Muscle of leg (tissue), 11 donors: Measurements from ENCODE around the gene CORO2A. TPM values are rescaled to one million over a fixed set of nuclear protein-coding genes. Genes with fewer than 3 reads are reported as not detected.

Experiments used
- DNase-seq: peaks from one replicate; pipeline ENCODE4 v3.0.0; 2013
- H3K27ac ChIP-seq: one replicate; pipeline ENCODE4 v1.5.1; 2013; ENCODE audit warnings: mild to moderate bottlenecking, low read length, control low read depth
- H3K27me3 ChIP-seq: one replicate; pipeline ENCODE4 v1.6.1; 2013; ENCODE audit warnings: low read length; ENCODE audit not compliant: control insufficient read depth, insufficient read depth
- H3K36me3 ChIP-seq: one replicate; pipeline ENCODE4 v1.6.1; 2013; ENCODE audit warnings: low read length; ENCODE audit not compliant: control insufficient read depth, insufficient read depth
- H3K4me1 ChIP-seq: one replicate; pipeline ENCODE4 v1.6.1; 2013; ENCODE audit warnings: low read length; ENCODE audit not compliant: control insufficient read depth, insufficient read depth
- H3K4me3 ChIP-seq: one replicate; pipeline ENCODE4 v1.5.1; 2013; ENCODE audit warnings: low read length, control low read depth
- H3K9me3 ChIP-seq: replicated peaks from 2 replicates; pipeline ENCODE4 v1.6.1; 2013; ENCODE audit warnings: low read depth, low read length; ENCODE audit not compliant: control insufficient read depth
- WGBS: methylation state at CpG from one replicate; pipeline ENCODE4 v1.1.5; 2013; ENCODE audit warnings: missing lambda C conversion rate; ENCODE audit not compliant: insufficient coverage; 5-methylcytosine and 5-hydroxymethylcytosine counted together
- polyA plus RNA-seq, 8 donors: library from polyadenylated mRNA; unstranded; fragments of 120-200 nt; gene quantifications; one replicate each; pipeline versions ENCODE4 v1.2.1 to v1.2.3, GENCODE V29; 2013; ENCODE audit warnings: inconsistent platforms in 1 of 8, low replicate concordance in 1 of 8; ENCODE audit not compliant: insufficient read length in 8 of 8, insufficient read depth in 1 of 8
- total RNA-seq: library from RNA; stranded (reverse); fragments of 120-200 nt; gene quantifications from one replicate; pipeline ENCODE4 v1.2.4, GENCODE V29; 2013

CORO2A gene
- total and polyA plus RNA-seq, 9 donors, result 0.13 to 1.9 (median 0.36) TPM

DNA sequence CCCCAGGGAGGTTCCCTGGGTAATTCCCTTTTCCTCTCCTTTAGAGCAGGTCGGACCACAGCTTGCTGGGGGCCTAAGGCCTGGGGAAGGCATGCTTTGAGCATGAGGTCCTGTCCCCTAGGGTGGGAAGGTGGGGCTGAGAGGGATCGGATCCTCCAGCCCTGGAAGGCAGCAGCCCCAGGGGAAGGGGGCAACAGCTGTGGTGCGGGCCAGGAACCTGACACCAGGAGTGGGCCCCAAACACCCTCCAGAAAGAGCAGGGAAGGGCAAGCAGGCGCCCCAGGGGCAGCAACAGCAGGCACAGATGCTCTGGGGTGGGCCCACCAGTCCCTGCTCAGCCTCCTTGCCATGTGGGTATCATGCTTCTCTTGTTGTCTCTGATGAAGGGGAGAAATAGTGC is 3.2 kb upstream of the CORO2A start:
- H3K4me1 ChIP-seq, result peaks cover 9% of the 10 kb centered on the region
- no peaks in the 10 kb centered on the region for H3K36me3 ChIP-seq
- WGBS, result 44% methylated on average over 2 of the region's 4 CpGs
- no peaks in the 10 kb centered on the region for H3K9me3 ChIP-seq
- H3K27ac ChIP-seq, result no peak overlapping the region
- H3K4me3 ChIP-seq, result no peak overlapping the region
- H3K27me3 ChIP-seq, result peaks cover 12% of the 10 kb centered on the region
- DNase-seq, result no peak

DNA sequence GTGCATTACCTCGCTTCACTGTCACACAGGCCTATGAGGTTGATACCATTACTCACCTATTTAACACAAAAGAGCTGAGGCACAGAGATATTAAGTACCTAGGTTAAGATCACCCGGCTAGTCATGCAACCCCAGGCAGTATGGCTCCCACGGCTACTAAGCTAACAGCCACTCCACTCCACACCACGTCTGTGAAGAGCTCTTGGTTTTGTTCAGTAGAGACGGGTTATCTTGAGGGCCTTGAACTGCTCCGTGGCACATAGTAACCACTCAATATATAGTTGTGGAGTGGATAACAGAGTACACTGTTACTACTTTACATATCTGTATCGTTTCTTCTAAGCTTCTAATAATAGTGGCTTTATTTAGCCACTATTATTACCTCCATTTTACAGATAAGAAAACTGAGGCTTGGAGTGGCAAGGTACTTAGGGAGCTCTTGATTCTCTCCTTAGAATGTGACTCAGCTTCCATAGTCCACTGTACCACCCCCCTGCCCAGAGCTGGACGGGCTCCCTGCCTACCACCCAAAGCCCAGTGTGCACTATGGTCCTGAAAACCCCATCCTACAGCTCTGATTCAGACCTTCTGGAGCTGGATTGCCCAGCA is 1.0 kb upstream of the CORO2A start:
- peak overlapping the region; percentile 46 for H3K4me3 ChIP-seq
- no peaks in the 10 kb centered on the region for H3K9me3 ChIP-seq
- peaks cover 9% of the 10 kb centered on the region for H3K4me1 ChIP-seq
- H3K27ac ChIP-seq, result no peak overlapping the region
- no peaks in the 10 kb centered on the region for H3K36me3 ChIP-seq
- no peak for DNase-seq
- whole genome bisulfite sequencing, result no CpG with 5 or more reads among the region's 8 CpGs
- peaks cover 14% of the 10 kb centered on the region for H3K27me3 ChIP-seq

DNA sequence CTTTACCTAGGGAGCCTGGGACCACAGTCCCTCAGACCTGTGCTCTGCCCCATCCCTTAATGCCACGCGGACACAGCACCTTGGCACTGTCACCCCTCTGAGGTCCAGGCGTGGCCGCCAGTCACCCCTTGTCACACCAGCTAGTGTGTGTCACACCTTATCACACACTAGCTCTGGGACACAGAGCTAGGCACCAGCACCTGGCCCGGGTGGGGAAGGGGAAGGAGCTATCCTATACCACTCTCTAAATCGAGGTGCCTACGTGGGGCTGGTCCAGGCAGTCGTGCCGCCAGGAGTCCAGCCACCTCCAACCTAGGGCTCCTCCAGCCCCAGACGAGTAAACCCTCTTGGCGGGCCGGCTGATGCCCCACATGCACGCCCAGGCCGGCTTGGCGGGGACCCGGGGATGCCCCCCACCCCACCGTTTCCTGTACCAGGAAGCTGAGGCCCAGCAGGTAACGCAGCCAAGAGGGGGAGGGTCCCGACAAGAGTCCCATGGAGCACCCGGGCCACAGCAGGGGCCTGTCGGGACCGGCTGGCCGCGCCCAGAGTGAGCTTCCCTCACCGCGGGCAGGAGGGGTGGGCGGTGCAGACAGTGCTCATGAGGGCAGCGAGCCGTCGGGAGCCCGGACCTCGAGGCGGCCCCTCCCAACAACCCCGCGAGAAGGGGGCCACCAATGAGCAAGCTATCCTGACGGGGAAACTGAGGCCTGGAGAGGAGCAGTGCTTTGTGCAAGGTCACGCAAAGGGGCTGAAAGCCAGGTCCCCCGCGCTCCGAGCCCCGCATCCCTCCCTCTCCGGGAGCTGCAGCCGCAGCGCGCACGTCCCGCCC is 550 bp downstream of the CORO2A start:
- DNase-seq, result no peak
- peak overlapping the region; percentile 36 for H3K4me3 ChIP-seq

DNA sequence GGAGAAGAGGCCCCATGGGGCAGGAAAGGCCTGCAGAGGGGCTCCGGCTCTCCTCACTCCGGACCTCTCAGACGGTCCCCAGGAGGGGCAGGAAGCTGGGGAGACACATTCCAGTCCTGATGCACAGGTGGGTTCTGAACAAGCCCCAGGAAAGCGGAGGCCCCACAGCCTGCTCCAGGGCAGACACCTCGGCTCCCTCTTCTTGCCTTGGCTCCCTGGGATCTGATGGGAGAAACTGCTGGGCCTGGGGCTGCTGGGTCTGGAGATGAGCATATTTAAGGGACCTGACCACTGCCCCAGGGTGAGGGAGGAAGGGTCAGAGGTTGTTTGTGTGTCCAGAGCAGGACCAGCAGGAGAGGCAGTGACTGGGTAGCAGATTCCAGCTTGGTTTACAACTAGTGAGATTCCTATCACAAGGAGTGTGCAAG is 1.2 kb downstream of the CORO2A start:
- Histone ChIP-seq H3K27ac (no peak overlapping the region), H3K27me3 (peaks cover 16% of the 10 kb centered on the region), H3K4me3 (no peak overlapping the region), H3K4me1 (peaks cover 9% of the 10 kb centered on the region), H3K36me3 (no peaks in the 10 kb centered on the region), H3K9me3 (no peaks in the 10 kb centered on the region)
- DNase-seq, result no peak
- 44% methylated on average over 3 of the region's 5 CpGs for WGBS

More for the DNA sequence above, 550 bp downstream of the CORO2A start:
- Histone ChIP-seq H3K9me3 (no peaks in the 10 kb centered on the region), H3K27me3 (peaks cover 16% of the 10 kb centered on the region), H3K36me3 (no peaks in the 10 kb centered on the region), H3K27ac (no peak overlapping the region), H3K4me1 (peaks cover 9% of the 10 kb centered on the region)
- WGBS, result 6% methylated on average over 42 of the region's 47 CpGs

DNA sequence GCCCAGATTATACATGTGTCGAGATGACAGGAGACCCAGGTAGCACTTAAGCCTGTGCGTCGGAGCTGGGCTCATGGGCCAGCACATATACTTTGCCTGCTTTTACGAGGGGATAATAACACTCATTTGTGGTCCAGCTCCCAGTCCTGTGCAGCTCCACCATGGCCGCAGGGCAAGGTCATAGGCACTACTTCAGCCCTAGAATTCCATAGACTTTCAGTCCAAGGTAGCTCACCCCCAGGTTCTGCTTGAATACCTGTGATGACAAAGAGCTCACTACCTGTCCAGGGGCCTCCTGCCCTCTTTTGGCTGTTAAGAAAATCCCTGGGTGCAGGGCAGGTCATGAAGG is 1.7 kb downstream of the CORO2A start:
- Histone ChIP-seq H3K9me3 (no peaks in the 10 kb centered on the region), H3K27me3 (peaks cover 16% of the 10 kb centered on the region), H3K27ac (no peak overlapping the region), H3K4me1 (peaks cover 11% of the 10 kb centered on the region), H3K36me3 (no peaks in the 10 kb centered on the region), H3K4me3 (no peak overlapping the region)
- DNase-seq, result no peak
- WGBS, result 55% methylated on average over 5 of the region's 5 CpGs

DNA sequence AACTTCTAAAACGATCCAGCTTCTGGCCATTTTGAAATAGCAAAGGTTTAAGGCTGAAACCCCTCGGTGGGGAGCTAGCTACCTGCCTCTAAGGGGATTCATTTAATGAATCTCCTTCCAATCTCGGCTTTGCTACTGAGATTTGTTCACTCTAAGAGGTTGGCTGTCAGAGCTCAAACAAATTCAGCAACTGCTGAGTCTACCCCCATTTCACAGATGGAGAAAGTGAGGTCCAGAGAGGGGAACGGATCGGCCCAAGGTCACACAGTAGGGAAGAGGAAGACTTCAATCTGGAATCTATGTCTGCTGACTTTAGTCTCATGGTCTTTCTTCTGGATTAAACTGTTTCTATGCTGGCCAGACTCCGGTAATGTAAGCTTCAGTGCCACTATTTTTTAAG is 3.0 kb downstream of the CORO2A start:
- Histone ChIP-seq H3K4me1 (peaks cover 12% of the 10 kb centered on the region), H3K4me3 (no peak overlapping the region), H3K9me3 (no peaks in the 10 kb centered on the region), H3K36me3 (no peaks in the 10 kb centered on the region), H3K27me3 (peaks cover 16% of the 10 kb centered on the region), H3K27ac (no peak overlapping the region)
- no peak for DNase-seq
- WGBS, result 100% methylated on average over 2 of the region's 6 CpGs

DNA sequence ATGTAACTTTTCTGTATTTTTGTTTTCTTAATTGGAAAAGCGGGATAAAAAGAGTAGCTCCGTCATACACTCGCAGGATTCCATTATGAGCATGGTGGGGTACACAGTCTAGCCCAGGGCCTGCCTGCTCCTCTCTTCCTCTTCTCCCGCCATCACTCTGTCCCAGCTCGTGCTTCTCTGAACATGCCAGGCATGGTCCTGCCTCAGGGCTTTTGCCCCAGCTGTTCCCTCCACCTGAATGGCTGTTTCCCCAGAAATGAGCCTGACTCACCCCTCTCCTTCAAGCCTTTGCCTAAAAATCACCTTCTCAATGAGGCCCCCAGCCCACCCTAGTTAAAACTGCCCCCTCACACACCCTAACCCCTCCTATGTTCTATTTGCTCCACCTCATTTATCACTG is 4.5 kb downstream of the CORO2A start:
- H3K4me1 ChIP-seq, result peaks cover 10% of the 10 kb centered on the region
- no peak overlapping the region for H3K4me3 ChIP-seq
- H3K9me3 ChIP-seq, result no peaks in the 10 kb centered on the region
- DNase-seq, result no peak
- no peak overlapping the region for H3K27ac ChIP-seq
- no peaks in the 10 kb centered on the region for H3K36me3 ChIP-seq
- WGBS, result 85% methylated on average over 5 of the region's 5 CpGs
- peaks cover 16% of the 10 kb centered on the region for H3K27me3 ChIP-seq

DNA sequence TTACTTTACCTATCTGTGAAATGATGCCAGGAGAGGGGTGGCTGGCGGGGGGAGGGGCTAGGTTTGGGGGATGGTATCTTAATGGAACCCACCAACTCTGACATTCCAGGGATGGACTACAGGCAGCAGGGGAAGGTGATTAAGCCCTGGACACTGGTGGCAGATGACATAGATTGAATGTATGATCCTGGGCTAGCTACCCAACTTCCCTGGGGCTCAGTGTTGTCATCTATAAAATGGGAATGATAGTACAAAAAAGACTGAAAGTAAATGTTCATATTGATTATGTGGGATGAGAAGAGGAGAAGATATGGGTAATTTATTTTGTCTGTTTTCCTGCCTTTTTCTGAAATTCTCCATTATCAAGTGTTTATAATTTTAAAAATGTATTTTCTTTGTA is 6.2 kb downstream of the CORO2A start:
- Histone ChIP-seq H3K9me3 (no peaks in the 10 kb centered on the region), H3K4me1 (peaks cover 3% of the 10 kb centered on the region), H3K27me3 (peaks cover 5% of the 10 kb centered on the region), H3K27ac (no peak overlapping the region), H3K4me3 (no peak overlapping the region), H3K36me3 (no peaks in the 10 kb centered on the region)
- no CpG with 5 or more reads among the region's 1 CpG for WGBS
- no peak for DNase-seq

DNA sequence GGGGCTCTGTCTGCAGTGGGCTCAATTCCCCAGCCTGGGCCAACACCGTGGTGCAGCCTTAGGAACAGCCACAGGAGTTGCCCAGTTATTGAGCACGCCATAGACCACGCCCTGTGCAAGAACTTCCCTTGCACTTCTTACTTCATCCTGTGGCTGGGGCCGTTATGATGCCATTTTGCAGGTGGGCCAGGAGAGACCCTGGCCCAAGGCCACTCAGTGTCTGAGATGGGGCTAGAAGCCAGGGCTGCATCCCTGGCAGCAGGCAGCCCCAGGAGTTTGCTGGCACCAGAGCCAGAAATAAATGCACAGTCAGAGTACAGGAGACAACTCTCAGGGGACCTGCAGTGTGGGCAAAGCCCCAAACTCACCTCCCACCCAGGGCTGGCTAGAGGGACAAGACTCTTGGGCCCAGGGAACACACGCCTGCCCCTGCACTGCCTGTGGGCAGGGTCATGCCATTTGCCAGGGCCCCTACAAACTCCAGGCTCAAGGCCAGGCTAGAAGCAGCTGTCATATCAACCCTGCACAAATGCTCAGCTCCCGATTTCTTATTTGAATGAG is 6.7 kb downstream of the CORO2A start:
- DNase-seq, result no peak
- H3K36me3 ChIP-seq, result no peaks in the 10 kb centered on the region
- WGBS, result 65% methylated on average over 3 of the region's 6 CpGs

DNA sequence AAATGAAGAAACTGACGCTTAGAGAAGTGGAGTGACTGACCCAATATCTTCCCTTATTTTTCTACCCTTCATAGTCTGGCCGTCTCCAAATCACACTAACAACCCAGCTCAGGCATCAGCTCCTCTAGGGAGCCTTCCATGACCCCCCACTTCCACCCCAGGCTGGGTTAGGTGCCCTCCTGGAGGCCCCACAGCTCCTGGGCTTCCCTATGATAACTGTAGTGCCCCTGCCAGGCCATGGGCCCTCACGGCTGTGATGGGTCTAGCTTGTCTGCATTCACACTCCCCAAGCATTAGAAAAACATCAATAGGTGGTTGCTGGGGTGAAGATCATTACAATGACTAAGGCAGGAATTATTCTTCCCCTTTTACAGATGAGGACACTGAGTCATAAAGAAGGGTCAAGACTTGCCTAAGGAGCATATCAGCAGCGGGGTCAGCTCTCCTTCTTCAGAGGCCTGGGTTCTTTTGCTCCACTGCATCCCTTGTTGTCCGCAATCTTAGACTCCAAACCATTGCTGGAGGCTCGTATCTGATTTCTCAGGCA is 7.3 kb downstream of the CORO2A start:
- Histone ChIP-seq H3K27ac (no peak overlapping the region), H3K4me1 (peaks cover 3% of the 10 kb centered on the region), H3K36me3 (no peaks in the 10 kb centered on the region), H3K27me3 (peaks cover 4% of the 10 kb centered on the region), H3K4me3 (no peak overlapping the region), H3K9me3 (no peaks in the 10 kb centered on the region)
- 90% methylated on average over 3 of the region's 6 CpGs for WGBS
- no peak for DNase-seq

More for the DNA sequence above, 6.7 kb downstream of the CORO2A start:
- Histone ChIP-seq H3K4me1 (peaks cover 3% of the 10 kb centered on the region), H3K9me3 (no peaks in the 10 kb centered on the region), H3K27me3 (peaks cover 4% of the 10 kb centered on the region), H3K4me3 (no peak overlapping the region), H3K27ac (no peak overlapping the region)
